ENCODE measurements around the gene LEKR1.
"Not testable (repeated sequence)": the region's sequence is repeated elsewhere in the genome, so short reads cannot be mapped to it uniquely, and the experiment has no call there.

LEKR1 gene

GRCh38 chr3:156843071-156843808 lies 17.1 kb downstream of the LEKR1 start:
- H3K27me3 ChIP-seq (ENCODE audit: low read depth, low read length): no peaks in the 10 kb centered on the region
- no peak overlapping the region for H3K27ac ChIP-seq (ENCODE audit: low read length)
- H3K36me3 ChIP-seq (ENCODE audit: control insufficient read depth in 1 of 2, insufficient read depth in 2 of 2, low read length in 2 of 2): no peaks in the 10 kb centered on the region
- H3K4me1 ChIP-seq (ENCODE audit: control insufficient read depth in 1 of 2, insufficient read depth in 2 of 2, low read length in 2 of 2): no peaks in the 10 kb centered on the region
- H3K4me3 ChIP-seq (ENCODE audit: low read depth in 1 of 2, low read length in 2 of 2): no peak overlapping the region
- H3K9me3 ChIP-seq (ENCODE audit: control insufficient read depth in 1 of 2, low read length in 2 of 2): no peaks in the 10 kb centered on the region

- no peaks in the 10 kb centered on the region for H3K9me3 ChIP-seq (ENCODE audit: control insufficient read depth in 1 of 2, low read length in 2 of 2)
- no peaks in the 10 kb centered on the region for H3K27me3 ChIP-seq (ENCODE audit: low read depth, low read length)
Measured at GRCh38 chr3:156847752-156848448, 21.7 kb downstream of the LEKR1 start.

DNA sequence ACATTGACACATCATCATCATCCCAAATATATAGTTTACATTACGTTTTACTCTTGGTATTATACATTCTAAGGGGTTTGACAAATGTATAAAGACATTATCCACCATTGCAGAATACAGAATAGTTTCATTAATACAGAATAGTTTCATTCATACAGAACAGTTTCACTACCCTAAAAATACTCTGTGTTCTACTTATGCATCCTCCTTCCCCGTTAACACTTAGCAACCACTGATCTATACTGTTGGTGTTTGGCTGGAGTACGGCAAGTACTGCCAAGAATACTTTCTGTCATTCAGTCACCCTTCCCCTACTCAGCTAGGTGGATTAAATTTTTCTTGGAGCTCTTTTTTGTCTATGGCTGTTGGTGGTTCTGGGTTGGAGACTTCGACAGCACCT lies 33.4 kb downstream of the LEKR1 start:
- H3K9me3 ChIP-seq (ENCODE audit: control insufficient read depth in 1 of 2, low read length in 2 of 2): no peaks in the 10 kb centered on the region
- H3K4me3 ChIP-seq (ENCODE audit: low read depth in 1 of 2, low read length in 2 of 2): no peak overlapping the region
- no peak overlapping the region for H3K27ac ChIP-seq (ENCODE audit: low read length)
- H3K27me3 ChIP-seq (ENCODE audit: low read depth, low read length): no peaks in the 10 kb centered on the region
- no peaks in the 10 kb centered on the region for H3K4me1 ChIP-seq (ENCODE audit: control insufficient read depth in 1 of 2, insufficient read depth in 2 of 2, low read length in 2 of 2)
- no peaks in the 10 kb centered on the region for H3K36me3 ChIP-seq (ENCODE audit: control insufficient read depth in 1 of 2, insufficient read depth in 2 of 2, low read length in 2 of 2)

More at GRCh38 chr3:156847752-156848448, 21.7 kb downstream of the LEKR1 start:
- Histone ChIP-seq H3K4me3 (ENCODE audit: low read depth in 1 of 2, low read length in 2 of 2) (no peak overlapping the region), H3K36me3 (ENCODE audit: control insufficient read depth in 1 of 2, insufficient read depth in 2 of 2, low read length in 2 of 2) (no peaks in the 10 kb centered on the region), H3K4me1 (ENCODE audit: control insufficient read depth in 1 of 2, insufficient read depth in 2 of 2, low read length in 2 of 2) (no peaks in the 10 kb centered on the region), H3K27ac (ENCODE audit: low read length) (no peak overlapping the region)

DNA sequence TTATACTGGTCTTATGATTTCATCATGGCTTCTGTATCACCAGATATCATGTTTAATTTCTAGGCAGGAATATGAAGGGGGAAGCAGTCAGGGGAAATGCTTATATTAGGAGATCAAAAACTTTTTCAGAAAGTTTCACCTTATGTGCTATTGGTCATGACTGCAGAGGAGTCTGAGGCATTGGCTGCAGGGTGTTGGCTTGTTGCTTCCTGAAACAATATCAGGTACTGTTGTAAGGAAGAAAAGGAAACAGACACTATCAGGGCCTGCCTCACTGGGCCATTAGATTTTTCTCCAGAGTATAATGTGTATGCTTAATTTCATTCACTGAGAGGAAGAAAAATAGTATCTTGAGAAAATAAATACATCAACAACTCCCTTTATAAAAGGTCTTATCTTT lies 34.7 kb downstream of the LEKR1 start:
- Histone ChIP-seq H3K4me1 (ENCODE audit: control insufficient read depth in 1 of 2, insufficient read depth in 2 of 2, low read length in 2 of 2) (no peaks in the 10 kb centered on the region), H3K27me3 (ENCODE audit: low read depth, low read length) (no peaks in the 10 kb centered on the region), H3K27ac (ENCODE audit: low read length) (no peak overlapping the region), H3K36me3 (ENCODE audit: control insufficient read depth in 1 of 2, insufficient read depth in 2 of 2, low read length in 2 of 2) (no peaks in the 10 kb centered on the region), H3K9me3 (ENCODE audit: control insufficient read depth in 1 of 2, low read length in 2 of 2) (no peaks in the 10 kb centered on the region), H3K4me3 (ENCODE audit: low read depth in 1 of 2, low read length in 2 of 2) (no peak overlapping the region)

GRCh38 chr3:156862338-156862737 lies 36.2 kb downstream of the LEKR1 start:
- Histone ChIP-seq H3K9me3 (ENCODE audit: control insufficient read depth in 1 of 2, low read length in 2 of 2) (no peaks in the 10 kb centered on the region), H3K36me3 (ENCODE audit: control insufficient read depth in 1 of 2, insufficient read depth in 2 of 2, low read length in 2 of 2) (no peaks in the 10 kb centered on the region), H3K27ac (ENCODE audit: low read length) (no peak overlapping the region), H3K27me3 (ENCODE audit: low read depth, low read length) (no peaks in the 10 kb centered on the region), H3K4me3 (ENCODE audit: low read depth in 1 of 2, low read length in 2 of 2) (no peak overlapping the region), H3K4me1 (ENCODE audit: control insufficient read depth in 1 of 2, insufficient read depth in 2 of 2, low read length in 2 of 2) (no peaks in the 10 kb centered on the region)

GRCh38 chr3:156865732-156866131 lies 39.6 kb downstream of the LEKR1 start:
- no peaks in the 10 kb centered on the region for H3K4me1 ChIP-seq (ENCODE audit: control insufficient read depth in 1 of 2, insufficient read depth in 2 of 2, low read length in 2 of 2)
- no peaks in the 10 kb centered on the region for H3K36me3 ChIP-seq (ENCODE audit: control insufficient read depth in 1 of 2, insufficient read depth in 2 of 2, low read length in 2 of 2)
- no peak overlapping the region for H3K4me3 ChIP-seq (ENCODE audit: low read depth in 1 of 2, low read length in 2 of 2)
- H3K27me3 ChIP-seq (ENCODE audit: low read depth, low read length): no peaks in the 10 kb centered on the region
- H3K9me3 ChIP-seq (ENCODE audit: control insufficient read depth in 1 of 2, low read length in 2 of 2): no peaks in the 10 kb centered on the region
- no peak overlapping the region for H3K27ac ChIP-seq (ENCODE audit: low read length)

DNA sequence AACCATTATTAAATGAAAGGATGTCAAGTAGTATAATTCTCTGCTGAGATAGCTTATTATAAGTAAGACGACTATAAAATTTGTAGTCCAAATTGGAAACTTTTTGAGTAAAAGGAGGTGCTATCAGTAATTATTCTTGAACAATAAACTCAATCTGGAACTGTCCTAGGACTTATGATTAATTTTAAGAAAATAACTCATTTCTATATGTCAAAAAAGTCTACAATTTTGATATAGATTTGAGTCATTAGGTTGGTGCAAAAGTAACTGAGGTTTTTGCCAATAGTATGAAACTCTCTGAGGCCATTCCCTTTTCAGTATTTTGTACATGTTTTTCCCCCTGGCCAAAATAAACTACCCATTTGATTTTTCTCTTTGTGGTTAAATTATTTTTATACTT lies 41.0 kb downstream of the LEKR1 start:
- Histone ChIP-seq H3K4me3 (ENCODE audit: low read depth in 1 of 2, low read length in 2 of 2) (no peak overlapping the region), H3K4me1 (ENCODE audit: control insufficient read depth in 1 of 2, insufficient read depth in 2 of 2, low read length in 2 of 2) (no peaks in the 10 kb centered on the region), H3K9me3 (ENCODE audit: control insufficient read depth in 1 of 2, low read length in 2 of 2) (no peaks in the 10 kb centered on the region), H3K36me3 (ENCODE audit: control insufficient read depth in 1 of 2, insufficient read depth in 2 of 2, low read length in 2 of 2) (no peaks in the 10 kb centered on the region), H3K27ac (ENCODE audit: low read length) (no peak overlapping the region), H3K27me3 (ENCODE audit: low read depth, low read length) (no peaks in the 10 kb centered on the region)

GRCh38 chr3:156867920-156868319 lies 41.8 kb downstream of the LEKR1 start:
- Histone ChIP-seq H3K9me3 (ENCODE audit: control insufficient read depth in 1 of 2, low read length in 2 of 2) (no peaks in the 10 kb centered on the region), H3K27ac (ENCODE audit: low read length) (no peak overlapping the region), H3K4me3 (ENCODE audit: low read depth in 1 of 2, low read length in 2 of 2) (no peak overlapping the region), H3K4me1 (ENCODE audit: control insufficient read depth in 1 of 2, insufficient read depth in 2 of 2, low read length in 2 of 2) (no peaks in the 10 kb centered on the region), H3K27me3 (ENCODE audit: low read depth, low read length) (no peaks in the 10 kb centered on the region), H3K36me3 (ENCODE audit: control insufficient read depth in 1 of 2, insufficient read depth in 2 of 2, low read length in 2 of 2) (no peaks in the 10 kb centered on the region)

DNA sequence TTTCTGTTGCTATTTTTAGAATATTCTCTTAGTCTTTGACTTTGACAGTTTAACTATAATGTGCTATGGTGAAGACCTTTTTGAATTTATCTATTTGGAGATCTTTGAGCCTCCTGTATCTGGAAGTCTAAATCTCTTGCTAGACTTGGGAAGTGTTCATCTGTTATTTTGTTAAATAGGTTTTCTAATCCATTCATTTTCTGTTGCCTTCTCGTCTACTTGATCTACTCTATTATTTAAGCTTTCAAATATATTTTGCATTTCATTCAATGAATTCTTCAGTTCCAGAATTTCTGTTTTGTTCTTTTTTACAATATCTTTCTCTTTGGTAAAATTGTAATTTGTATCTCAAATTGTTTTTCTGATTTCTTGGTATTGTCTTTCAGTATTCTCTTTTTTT lies 47.8 kb downstream of the LEKR1 start:
- Histone ChIP-seq H3K9me3 (ENCODE audit: control insufficient read depth in 1 of 2, low read length in 2 of 2) (peaks cover 5 to 10% of the 10 kb centered on the region in 2 donors), H3K27me3 (ENCODE audit: low read depth, low read length) (no peaks in the 10 kb centered on the region), H3K4me3 (ENCODE audit: low read depth in 1 of 2, low read length in 2 of 2) (no peak overlapping the region), H3K27ac (ENCODE audit: low read length) (no peak overlapping the region), H3K36me3 (ENCODE audit: control insufficient read depth in 1 of 2, insufficient read depth in 2 of 2, low read length in 2 of 2) (no peaks in the 10 kb centered on the region), H3K4me1 (ENCODE audit: control insufficient read depth in 1 of 2, insufficient read depth in 2 of 2, low read length in 2 of 2) (no peaks in the 10 kb centered on the region)

GRCh38 chr3:156879491-156879890 lies 53.3 kb downstream of the LEKR1 start:
- not testable (repeated sequence) for H3K27ac ChIP-seq (ENCODE audit: low read length); H3K4me1 ChIP-seq (ENCODE audit: control insufficient read depth in 1 of 2, insufficient read depth in 2 of 2, low read length in 2 of 2); H3K4me3 ChIP-seq (ENCODE audit: low read depth in 1 of 2, low read length in 2 of 2); H3K27me3 ChIP-seq (ENCODE audit: low read depth, low read length); H3K36me3 ChIP-seq (ENCODE audit: control insufficient read depth in 1 of 2, insufficient read depth in 2 of 2, low read length in 2 of 2)
- H3K9me3 ChIP-seq (ENCODE audit: control insufficient read depth in 1 of 2, low read length in 2 of 2): peaks cover 2 to 17% of the 10 kb centered on the region in 2 donors

GRCh38 chr3:156885761-156886160 lies 59.6 kb downstream of the LEKR1 start:
- H3K4me3 ChIP-seq (ENCODE audit: low read depth in 1 of 2, low read length in 2 of 2): no peak overlapping the region
- H3K36me3 ChIP-seq (ENCODE audit: control insufficient read depth in 1 of 2, insufficient read depth in 2 of 2, low read length in 2 of 2): no peaks in the 10 kb centered on the region
- peaks cover 0 to 8% of the 10 kb centered on the region in 2 donors for H3K9me3 ChIP-seq (ENCODE audit: control insufficient read depth in 1 of 2, low read length in 2 of 2)
- no peak overlapping the region for H3K27ac ChIP-seq (ENCODE audit: low read length)
- H3K27me3 ChIP-seq (ENCODE audit: low read depth, low read length): no peaks in the 10 kb centered on the region
- peaks cover 0 to 6% of the 10 kb centered on the region in 2 donors for H3K4me1 ChIP-seq (ENCODE audit: control insufficient read depth in 1 of 2, insufficient read depth in 2 of 2, low read length in 2 of 2)
